CD4-positive, alpha-beta memory T cell (primary cell): Measurements from ENCODE around the gene ANTXRL. TPM values are rescaled to one million over a fixed set of nuclear protein-coding genes. Genes with fewer than 3 reads are reported as not detected.
"Not testable (repeated sequence)": the region's sequence is repeated elsewhere in the genome, so short reads cannot be mapped to it uniquely, and the experiment has no call there.

Experiments
- CTCF ChIA-PET: fragments of 350-600 bp; sonication (Branson Sonifier 250); formaldehyde crosslinking; loops from one replicate; lab custom pipeline; 2021; ENCODE audit warnings: inconsistent platforms; ENCODE audit not compliant: partially characterized antibody; lab: Charles Lee
- POLR2A ChIA-PET: fragments of 350-600 bp; sonication (Branson Sonifier 250); formaldehyde crosslinking; loops from one replicate; lab custom pipeline; 2021; ENCODE audit not compliant: partially characterized antibody; lab: Charles Lee
- DNase-seq, 5 donors: peaks; one replicate each; pipeline versions ENCODE4 v3.0.0 to v3.0.0-alpha.2; 2020 to 2022; ENCODE audit warnings: mixed read lengths in 1 of 5
- H3K27ac ChIP-seq: one replicate; pipeline ENCODE4 v1.7.0; 2013; ENCODE audit warnings: low read depth, low read length
- H3K27me3 ChIP-seq: 2 replicates; pipeline ENCODE4 v1.7.0; 2013; ENCODE audit warnings: mild to moderate bottlenecking, low read length, moderate library complexity; ENCODE audit not compliant: insufficient read depth
- H3K36me3 ChIP-seq: 2 replicates; pipeline ENCODE4 v1.7.0; 2013; ENCODE audit warnings: mild to moderate bottlenecking, low read length, moderate library complexity; ENCODE audit not compliant: insufficient read depth
- H3K4me1 ChIP-seq: 2 replicates; pipeline ENCODE4 v1.7.0; 2013; ENCODE audit warnings: mild to moderate bottlenecking, low read length, moderate library complexity; ENCODE audit not compliant: insufficient read depth
- H3K4me3 ChIP-seq, 2 donors: one replicate each; pipeline ENCODE4 v1.7.0; 2013; ENCODE audit warnings: low read length in 2 of 2, mild to moderate bottlenecking in 1 of 2
- H3K9me3 ChIP-seq, 2 donors: one replicate each; pipeline ENCODE4 v1.7.0; 2013; ENCODE audit warnings: low read length in 2 of 2, control low read depth in 1 of 2; ENCODE audit not compliant: control insufficient read depth in 1 of 2
- H3K27ac Mint-ChIP-seq, 7 donors: one replicate each; pipeline ENCODE4 v1.8.0; 2020 to 2021; ENCODE audit warnings: mixed read lengths in 7 of 7, mild to moderate bottlenecking in 6 of 7, inconsistent platforms in 3 of 7, moderate library complexity in 3 of 7
- H3K27me3 Mint-ChIP-seq, 2 donors: one replicate each; pipeline ENCODE4 v1.8.0; 2020 to 2021; ENCODE audit warnings: mixed read lengths in 2 of 2
- H3K36me3 Mint-ChIP-seq, 2 donors: one replicate each; pipeline ENCODE4 v1.8.0; 2020 to 2021; ENCODE audit warnings: mixed read lengths in 2 of 2, inconsistent platforms in 1 of 2, mild to moderate bottlenecking in 1 of 2
- H3K4me1 Mint-ChIP-seq, 4 donors: one replicate each; pipeline ENCODE4 v1.8.0; 2020 to 2021; ENCODE audit warnings: mixed read lengths in 4 of 4, mild to moderate bottlenecking in 1 of 4
- H3K4me3 Mint-ChIP-seq, 8 donors: one replicate each; pipeline ENCODE4 v1.8.0; 2020 to 2021; ENCODE audit warnings: mixed read lengths in 8 of 8, mild to moderate bottlenecking in 7 of 8, moderate library complexity in 6 of 8, inconsistent platforms in 3 of 8
- H3K9me3 Mint-ChIP-seq, 8 donors: one replicate each; pipeline ENCODE4 v1.8.0; 2020 to 2021; ENCODE audit warnings: mixed read lengths in 8 of 8, mild to moderate bottlenecking in 5 of 8, inconsistent platforms in 3 of 8, moderate library complexity in 1 of 8
- intact Hi-C: fragments of 100-400 bp; cut with micrococcal nuclease; formaldehyde crosslinking; loops from one replicate; pipeline ENCODE4 v1.15.1; 2023
- polyA plus RNA-seq, 2 donors: library from polyadenylated mRNA; unstranded; fragments of 300-500 nt; fragmentation: Illumina TruSeq; gene quantifications; one replicate each; pipeline ENCODE4 v1.2.3, GENCODE V29; 2021
- total RNA-seq, 2 experiments: library from RNA; stranded (reverse); gene quantifications; one replicate each; pipeline ENCODE4 v1.2.3, GENCODE V29; 2021

Gene ANTXRL
- total and polyA plus RNA-seq, 4 experiments from 2014 or later: not detected

GRCh38 chr10:46255801-46256747 is 30.7 kb upstream of the ANTXRL start:
- H3K4me3 ChIP-seq: no peak overlapping the region
- ChIA-PET POLR2A (no interaction called here), CTCF (interaction anchor here (0.9 to 3.1 kb wide), 11 partner anchors 9 to 246 kb away, joined by 3 to 12 read pairs (median 3); no protein-coding TSS in a partner anchor)
- H3K4me1 Mint-ChIP-seq: peaks cover 22 to 35% (median 33%) of the 10 kb centered on the region in 4 donors
- no peak overlapping the region for H3K27ac ChIP-seq
- peak overlapping the region; percentile 41 to 83 (median 73) for H3K27ac Mint-ChIP-seq
- no peaks in the 10 kb centered on the region for H3K27me3 Mint-ChIP-seq
- H3K27me3 ChIP-seq: no peaks in the 10 kb centered on the region
- peaks cover 32% of the 10 kb centered on the region for H3K36me3 ChIP-seq
- intact Hi-C loops: no loop called here
- no peak overlapping the region for H3K4me3 Mint-ChIP-seq
- H3K36me3 Mint-ChIP-seq: peaks cover 8 to 50% of the 10 kb centered on the region in 2 donors
- DNase-seq: peak; percentile 15 to 46 (median 22)
- H3K4me1 ChIP-seq: peaks cover 4% of the 10 kb centered on the region
- no peaks in the 10 kb centered on the region for H3K9me3 ChIP-seq
- no peaks in the 10 kb centered on the region for H3K9me3 Mint-ChIP-seq

GRCh38 chr10:46257099-46257498 is 29.7 kb upstream of the ANTXRL start:
- peak overlapping the region in 4 of 7 donors; percentile 3 to 38 (median 27) for H3K27ac Mint-ChIP-seq
- DNase-seq: no peak
- H3K9me3 ChIP-seq: no peaks in the 10 kb centered on the region
- H3K4me3 ChIP-seq: no peak overlapping the region
- peaks cover 28% of the 10 kb centered on the region for H3K36me3 ChIP-seq
- H3K4me1 Mint-ChIP-seq: peaks cover 28 to 45% (median 41%) of the 10 kb centered on the region in 4 donors
- ChIA-PET CTCF (interaction anchor here (0.8 to 3.1 kb wide), 4 partner anchors 9 to 39 kb away, joined by 3 to 12 read pairs (median 4); no protein-coding TSS in a partner anchor), POLR2A (no interaction called here)
- peaks cover 8 to 55% of the 10 kb centered on the region in 2 donors for H3K36me3 Mint-ChIP-seq
- no peaks in the 10 kb centered on the region for H3K27me3 Mint-ChIP-seq
- no peaks in the 10 kb centered on the region for H3K9me3 Mint-ChIP-seq
- H3K27ac ChIP-seq: no peak overlapping the region
- H3K27me3 ChIP-seq: no peaks in the 10 kb centered on the region
- intact Hi-C loops: no loop called here
- H3K4me3 Mint-ChIP-seq: no peak overlapping the region
- H3K4me1 ChIP-seq: peaks cover 4% of the 10 kb centered on the region

GRCh38 chr10:46262906-46263560 is 23.8 kb upstream of the ANTXRL start:
- POLR2A ChIA-PET, H3K9me3 ChIP-seq, CTCF ChIA-PET, DNase-seq, H3K4me3 ChIP-seq, H3K27me3 ChIP-seq, H3K27ac ChIP-seq, H3K36me3 ChIP-seq, H3K9me3 Mint-ChIP-seq, H3K4me3 Mint-ChIP-seq, H3K27me3 Mint-ChIP-seq: not testable (repeated sequence)
- H3K36me3 Mint-ChIP-seq: peaks cover 8 to 42% of the 10 kb centered on the region in 2 donors
- peak overlapping the region in 3 of 7 donors; percentile 43 to 57 (median 46) for H3K27ac Mint-ChIP-seq
- H3K4me1 Mint-ChIP-seq: peaks cover 30 to 62% (median 39%) of the 10 kb centered on the region in 4 donors
- intact Hi-C loops: loop anchor here (10.0 kb wide), 1 partner anchor 228 kb away; the partner anchor contains the start of gene NCOA4
- H3K4me1 ChIP-seq: peaks cover 26% of the 10 kb centered on the region

DNA sequence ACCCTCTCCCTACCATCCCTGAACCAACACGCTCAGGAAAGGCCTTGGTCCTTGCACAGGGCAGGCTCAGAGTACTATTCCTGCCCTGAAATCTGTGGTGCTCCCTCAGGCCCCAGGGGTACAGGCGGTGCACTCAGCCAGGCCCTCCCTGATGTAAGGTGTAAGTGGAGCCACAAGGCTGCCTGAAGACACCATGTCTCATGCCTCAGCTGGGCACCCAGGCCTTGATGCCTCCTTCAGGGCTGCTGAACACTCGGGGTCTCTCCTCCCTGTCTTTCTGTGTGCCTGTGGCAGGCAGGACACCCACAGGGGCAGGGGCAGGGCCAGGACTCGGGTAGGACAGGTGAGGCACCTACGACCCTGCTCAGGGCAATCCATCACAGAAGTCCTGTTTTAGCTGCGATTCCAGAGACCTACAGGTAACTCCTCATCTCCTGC is 22.9 kb upstream of the ANTXRL start:
- no peak overlapping the region for H3K4me3 Mint-ChIP-seq
- intact Hi-C loops: loop anchor here (10.0 kb wide), 1 partner anchor 229 kb away; the partner anchor contains the start of gene NCOA4
- H3K4me3 ChIP-seq: no peak overlapping the region
- H3K9me3 Mint-ChIP-seq: no peaks in the 10 kb centered on the region
- peaks cover 27 to 57% (median 34%) of the 10 kb centered on the region in 4 donors for H3K4me1 Mint-ChIP-seq
- peaks cover 6 to 37% of the 10 kb centered on the region in 2 donors for H3K36me3 Mint-ChIP-seq
- ChIA-PET POLR2A (no interaction called here), CTCF (no interaction called here)
- no peak for DNase-seq
- H3K4me1 ChIP-seq: peaks cover 31% of the 10 kb centered on the region
- no peaks in the 10 kb centered on the region for H3K27me3 ChIP-seq
- H3K27ac Mint-ChIP-seq: peak overlapping the region in 2 of 7 donors; percentile 60 to 84
- H3K27me3 Mint-ChIP-seq: no peaks in the 10 kb centered on the region
- H3K27ac ChIP-seq: no peak overlapping the region
- no peaks in the 10 kb centered on the region for H3K9me3 ChIP-seq
- peaks cover 8% of the 10 kb centered on the region for H3K36me3 ChIP-seq

- H3K27me3 Mint-ChIP-seq: no peaks in the 10 kb centered on the region
- Histone ChIP-seq H3K4me3 (no peak overlapping the region), H3K9me3 (no peaks in the 10 kb centered on the region), H3K27me3 (no peaks in the 10 kb centered on the region), H3K4me1 (peaks cover 34% of the 10 kb centered on the region), H3K36me3 (peaks cover 8% of the 10 kb centered on the region), H3K27ac (no peak overlapping the region)
- H3K36me3 Mint-ChIP-seq: peaks cover 6 to 36% of the 10 kb centered on the region in 2 donors
- intact Hi-C loops: loop anchor here (10.0 kb wide), 1 partner anchor 230 kb away; the partner anchor contains the start of gene NCOA4
- DNase-seq: no peak
- peak overlapping the region in 5 of 7 donors; percentile 18 to 84 (median 48) for H3K27ac Mint-ChIP-seq
- H3K9me3 Mint-ChIP-seq: no peaks in the 10 kb centered on the region
- H3K4me3 Mint-ChIP-seq: no peak overlapping the region
- ChIA-PET CTCF (no interaction called here), POLR2A (no interaction called here)
- H3K4me1 Mint-ChIP-seq: peaks cover 26 to 56% (median 33%) of the 10 kb centered on the region in 4 donors
Observed at GRCh38 chr10:46264336-46264735, 22.5 kb upstream of the ANTXRL start.

DNA sequence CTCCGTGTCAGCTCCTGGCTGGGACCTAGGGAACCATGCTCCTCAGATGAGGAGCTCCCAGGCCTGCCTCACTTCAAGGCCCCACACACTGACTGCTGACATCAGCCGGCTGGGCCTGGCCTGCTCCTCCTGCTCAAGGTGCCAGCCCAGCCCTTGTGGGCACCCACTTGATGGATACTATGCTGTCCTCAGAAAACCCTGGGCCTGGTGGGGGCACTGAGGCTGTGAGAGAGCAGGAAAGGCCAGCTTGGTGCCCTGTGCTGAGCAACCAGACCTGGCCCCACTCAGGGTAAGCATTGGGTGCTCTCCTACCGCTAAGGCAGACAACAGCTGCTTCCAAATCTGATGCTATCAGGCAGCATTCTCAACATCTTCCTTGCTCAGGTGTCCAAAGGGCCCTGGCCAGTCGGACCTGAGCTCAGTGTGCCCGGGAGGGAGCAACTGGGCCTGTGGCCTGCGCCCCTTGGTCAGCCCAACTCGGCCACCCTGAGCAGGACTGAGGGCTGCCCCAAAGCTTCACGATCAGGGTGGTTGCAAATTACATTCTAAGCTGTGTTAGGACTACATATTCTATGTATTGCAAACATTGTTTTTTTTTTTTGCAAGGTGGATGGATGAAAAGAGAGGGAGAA is 21.9 kb upstream of the ANTXRL start:
- ChIA-PET POLR2A (no interaction called here), CTCF (interaction anchor here (0.7 kb wide), 1 partner anchor 9 kb away, joined by 3 read pairs; no protein-coding TSS in a partner anchor)
- no peak overlapping the region for H3K27ac ChIP-seq
- Mint-ChIP-seq H3K9me3 (no peaks in the 10 kb centered on the region), H3K36me3 (peaks cover 6 to 36% of the 10 kb centered on the region in 2 donors), H3K4me3 (peak overlapping the region in 3 of 8 donors; percentile 0 to 51 (median 35)), H3K4me1 (peaks cover 28 to 61% (median 35%) of the 10 kb centered on the region in 4 donors), H3K27me3 (no peaks in the 10 kb centered on the region), H3K27ac (peak overlapping the region in 6 of 7 donors; percentile 60 to 84 (median 66))
- intact Hi-C loops: loop anchor here (5.0 to 10.0 kb wide), 2 partner anchors 62 to 230 kb away; partner anchors contain the start of gene NCOA4
- H3K36me3 ChIP-seq: peaks cover 8% of the 10 kb centered on the region
- H3K9me3 ChIP-seq: no peaks in the 10 kb centered on the region
- peak in 1 of 5 donors; percentile 22 for DNase-seq
- no peaks in the 10 kb centered on the region for H3K27me3 ChIP-seq
- H3K4me1 ChIP-seq: peaks cover 38% of the 10 kb centered on the region
- H3K4me3 ChIP-seq: no peak overlapping the region
